Measurements from ENCODE around the gene CENPP.

Gene CENPP

GRCh38 chr9:92315456-92315855 is 10.3 kb upstream of the CENPP start:
- no peak for DNase-seq

GRCh38 chr9:92324431-92324830 is 1.3 kb upstream of the CENPP start:
- no peak for DNase-seq

DNA sequence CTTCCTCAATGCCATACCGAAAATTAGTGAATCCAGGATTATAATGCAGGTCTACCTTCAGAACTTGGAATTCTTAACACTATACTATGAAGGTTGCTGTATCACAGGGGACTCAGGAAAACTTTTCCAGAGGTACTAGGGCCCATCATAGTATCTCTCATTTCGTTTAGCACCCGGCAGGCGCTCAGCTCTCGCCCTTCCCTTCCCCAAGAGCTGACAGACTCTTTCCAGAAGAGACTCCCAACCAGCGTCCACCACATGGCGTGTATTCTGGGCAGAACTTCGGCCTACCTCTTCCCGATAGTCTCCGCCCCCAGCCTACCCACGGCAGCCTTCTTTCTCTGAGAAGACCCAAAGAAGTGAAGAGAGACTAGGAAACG is 874 bp upstream of the CENPP start:
- DNase-seq: no peak

GRCh38 chr9:92325991-92326500 is 293 bp downstream of the CENPP start:
- no peak for DNase-seq

GRCh38 chr9:92327283-92327850 is 1.6 kb downstream of the CENPP start:
- no peak for DNase-seq

DNA sequence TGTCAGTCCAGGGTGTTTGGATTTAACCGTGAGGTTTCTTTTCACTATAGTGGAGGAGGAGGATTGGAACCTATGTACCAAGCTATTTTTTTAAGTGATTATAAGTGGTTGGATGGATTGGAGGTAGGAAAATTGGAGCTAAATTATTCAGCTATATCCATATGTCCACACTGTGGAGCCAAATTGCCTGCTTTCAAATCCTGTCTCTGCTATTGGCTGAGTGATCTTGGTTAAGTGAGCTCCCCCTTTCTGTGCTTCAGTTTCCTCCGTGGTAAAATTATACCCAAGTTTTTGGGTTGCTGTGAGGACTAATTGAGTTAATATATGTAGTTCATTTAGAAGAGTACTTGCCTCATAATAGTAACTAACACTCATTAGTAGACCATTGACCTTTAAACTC is 2.5 kb downstream of the CENPP start:
- no peak for DNase-seq

DNA sequence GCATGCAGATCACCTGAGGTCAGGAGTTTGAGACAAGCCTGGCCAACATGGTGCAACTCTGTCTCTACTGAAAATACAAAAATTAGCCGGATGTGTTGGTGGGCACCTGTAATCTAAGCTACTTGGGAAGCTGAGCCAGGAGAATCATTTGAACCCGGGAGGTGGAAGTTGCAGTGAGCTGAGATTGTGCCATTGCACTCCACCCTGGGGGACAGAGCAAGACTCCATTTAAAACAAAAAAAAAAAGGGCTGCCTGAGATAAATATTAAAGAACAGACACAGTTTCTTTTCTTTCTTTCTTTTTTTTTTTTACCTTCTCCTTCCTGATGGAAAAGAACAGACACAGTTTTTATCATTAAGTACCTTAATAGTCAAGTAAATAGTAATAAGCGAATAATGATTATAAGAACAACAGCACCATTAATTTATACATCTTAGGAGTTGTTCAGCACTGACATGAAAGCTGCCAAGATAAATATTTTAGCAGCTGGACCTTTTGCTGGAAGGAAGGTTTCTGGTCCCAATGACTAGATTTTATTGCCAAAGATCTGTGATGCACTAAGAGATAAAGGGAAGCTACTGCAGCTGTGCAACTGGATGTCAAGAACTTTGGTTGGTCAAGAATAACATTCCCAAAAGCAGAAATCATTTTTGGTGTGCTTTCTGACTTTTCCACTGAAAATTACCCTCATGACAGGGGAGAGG is 7.0 kb downstream of the CENPP start:
- no peak for DNase-seq

DNA sequence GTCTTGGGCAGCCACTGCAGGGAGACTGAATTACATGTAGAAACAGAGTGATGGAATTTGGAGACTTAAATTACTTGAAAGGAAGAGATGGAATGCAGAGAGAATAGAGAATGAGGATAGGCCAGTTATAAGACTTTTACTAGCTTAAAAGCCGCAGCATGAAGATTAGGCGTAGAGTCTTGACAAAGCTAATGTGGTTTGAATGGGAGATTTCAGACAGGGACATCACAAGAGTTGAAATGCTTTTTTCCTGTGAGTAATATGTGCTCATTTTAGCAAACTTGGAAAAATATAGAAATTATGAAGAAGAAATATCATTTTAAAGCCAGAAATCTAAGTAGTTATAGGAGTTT is 7.5 kb downstream of the CENPP start:
- DNase-seq: no peak

DNA sequence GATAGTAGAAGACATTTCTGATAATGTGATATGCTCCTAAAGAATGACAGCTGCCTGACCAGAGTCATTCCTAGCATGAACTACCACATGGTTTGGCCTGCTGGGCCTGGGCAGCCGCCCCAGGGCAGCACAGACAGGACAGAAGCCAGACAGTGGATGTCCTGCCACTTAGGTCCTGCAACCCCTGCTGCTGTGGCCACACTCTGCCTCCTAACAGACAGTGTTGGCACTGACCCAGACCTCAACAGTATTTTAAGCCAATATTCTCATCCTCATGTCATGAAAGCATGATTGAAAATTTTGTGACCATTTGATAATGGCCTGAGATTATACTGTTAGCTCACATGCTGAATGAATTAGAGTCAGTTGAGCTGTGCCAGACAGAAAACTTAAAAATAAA is 15.8 kb downstream of the CENPP start:
- no peak for DNase-seq

- DNase-seq: no peak
Measured at GRCh38 chr9:92342825-92343488, 17.2 kb downstream of the CENPP start.

- no peak for DNase-seq
Measured at GRCh38 chr9:92345582-92345981, 19.8 kb downstream of the CENPP start.

DNA sequence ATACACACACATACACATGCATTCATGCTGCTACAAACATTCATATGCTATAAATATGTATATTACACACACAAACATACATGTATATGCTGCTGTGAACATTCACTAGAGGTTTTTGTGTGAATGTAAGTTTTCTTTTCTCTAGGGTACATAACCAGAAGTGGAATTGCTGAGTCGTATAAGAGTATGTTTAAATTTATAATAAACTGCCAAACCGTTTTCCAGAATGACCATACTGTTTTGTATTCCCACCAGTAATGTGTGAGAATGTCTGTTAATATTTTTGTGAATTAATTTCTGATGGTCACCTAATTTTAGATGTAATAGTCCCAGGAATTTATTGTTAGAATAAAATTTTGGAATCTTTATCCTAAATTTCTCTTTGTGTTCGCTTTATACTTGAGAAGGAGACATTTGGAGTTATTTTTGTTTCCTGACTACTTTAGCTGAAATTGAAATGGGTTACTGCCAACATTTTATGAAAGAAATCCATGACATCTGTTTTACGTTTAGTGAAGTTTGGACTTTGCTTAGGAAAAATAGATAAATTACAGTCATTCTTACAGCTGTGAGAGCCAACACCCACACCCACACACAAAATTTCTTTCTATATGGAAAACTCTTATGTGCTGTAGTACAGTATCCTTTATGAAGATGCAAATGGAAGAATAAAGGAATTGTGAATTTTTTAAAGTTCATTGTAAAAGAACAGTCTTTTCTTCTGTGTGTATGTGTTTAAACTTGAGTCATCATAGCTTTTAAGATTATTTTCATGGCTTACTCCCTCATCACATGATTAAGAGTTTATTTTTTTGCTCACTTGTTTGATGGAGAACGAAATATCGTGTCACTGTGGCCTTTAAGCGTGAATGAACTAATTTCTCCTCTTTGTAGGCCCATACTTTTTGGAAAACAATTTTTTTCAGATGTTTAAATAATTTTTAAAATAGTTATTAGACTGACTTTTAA is 24.3 kb downstream of the CENPP start:
- DNase-seq: no peak

DNA sequence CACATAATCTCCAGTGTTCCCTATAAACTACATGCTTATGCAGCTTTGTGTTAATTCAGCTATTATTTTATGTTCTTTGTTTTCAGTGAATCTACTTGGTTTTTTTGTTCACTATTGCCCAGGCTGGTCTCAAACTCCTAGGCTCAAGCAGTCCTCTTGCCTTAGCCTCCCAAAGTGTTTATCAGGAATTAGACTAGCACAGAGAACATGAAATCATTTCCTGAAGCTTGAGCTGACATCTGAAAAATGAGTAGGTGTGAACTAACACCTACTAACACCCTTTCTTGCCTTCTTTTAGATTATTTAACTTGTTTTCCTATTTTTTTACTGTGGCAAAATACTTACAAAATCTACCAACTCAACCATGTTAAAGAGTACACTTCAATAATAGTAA is 25.0 kb downstream of the CENPP start:
- no peak for DNase-seq

- DNase-seq: no peak
Measured at GRCh38 chr9:92353051-92353450, 27.3 kb downstream of the CENPP start.

- DNase-seq: no peak
Measured at GRCh38 chr9:92359394-92359995, 33.7 kb downstream of the CENPP start.

DNA sequence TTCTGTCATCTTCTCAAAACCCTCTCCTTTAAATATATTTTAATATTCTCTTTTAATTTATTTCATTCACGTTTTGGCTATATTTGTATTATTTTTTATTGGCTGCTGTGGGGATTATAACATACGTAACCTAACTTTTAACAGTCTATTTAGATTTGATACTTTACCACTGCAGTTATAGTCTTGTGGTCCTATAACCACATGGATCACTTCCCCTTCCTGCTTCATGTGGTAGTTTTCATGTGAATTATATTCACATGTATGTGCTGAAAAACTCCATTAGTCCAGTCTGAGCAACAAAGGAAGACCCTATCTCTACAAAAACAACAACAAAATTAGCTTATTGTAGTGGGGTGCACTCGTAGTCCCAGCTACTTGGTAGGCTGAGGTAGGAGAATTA is 34.3 kb downstream of the CENPP start:
- no peak for DNase-seq

DNA sequence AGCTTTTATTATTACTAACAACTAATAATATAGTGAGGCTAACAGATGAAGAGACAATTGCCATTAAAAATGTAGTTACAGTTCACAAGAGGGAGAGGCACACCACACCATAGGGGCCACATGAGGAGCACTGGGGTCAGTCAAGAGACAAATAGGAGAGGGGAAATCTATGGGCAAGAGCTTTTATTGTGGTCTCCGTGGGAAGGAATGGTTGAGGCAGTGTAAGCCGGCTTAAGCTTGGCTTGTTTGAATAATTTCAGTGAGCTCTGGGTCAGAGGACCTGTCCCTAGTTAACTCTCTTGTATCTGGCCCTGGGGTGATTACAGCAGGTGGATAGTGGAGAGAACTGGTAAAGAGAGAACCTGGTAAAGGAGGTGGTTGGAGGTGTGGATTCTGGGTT is 43.3 kb downstream of the CENPP start:
- no peak for DNase-seq

DNA sequence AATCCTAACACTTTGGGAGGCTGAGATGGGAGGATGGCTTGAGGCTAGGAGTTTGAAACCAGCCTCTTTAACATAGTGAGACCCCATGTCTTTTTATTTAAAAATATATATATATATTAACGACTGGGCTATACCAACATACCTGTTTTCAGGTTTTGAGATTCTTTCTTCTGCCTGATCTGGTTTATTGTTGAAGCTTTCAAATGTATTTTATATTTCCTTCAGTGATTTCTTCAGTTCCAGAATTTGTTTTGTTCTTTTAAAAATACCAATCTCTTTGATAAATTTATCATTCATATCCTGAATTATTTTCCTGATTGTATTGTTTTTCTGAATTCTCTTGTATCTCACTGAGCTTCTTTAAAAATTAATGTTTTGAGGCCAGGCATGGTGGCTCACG is 47.4 kb downstream of the CENPP start:
- no peak for DNase-seq

- DNase-seq: no peak
Measured at GRCh38 chr9:92377876-92378275, 52.1 kb downstream of the CENPP start.

DNA sequence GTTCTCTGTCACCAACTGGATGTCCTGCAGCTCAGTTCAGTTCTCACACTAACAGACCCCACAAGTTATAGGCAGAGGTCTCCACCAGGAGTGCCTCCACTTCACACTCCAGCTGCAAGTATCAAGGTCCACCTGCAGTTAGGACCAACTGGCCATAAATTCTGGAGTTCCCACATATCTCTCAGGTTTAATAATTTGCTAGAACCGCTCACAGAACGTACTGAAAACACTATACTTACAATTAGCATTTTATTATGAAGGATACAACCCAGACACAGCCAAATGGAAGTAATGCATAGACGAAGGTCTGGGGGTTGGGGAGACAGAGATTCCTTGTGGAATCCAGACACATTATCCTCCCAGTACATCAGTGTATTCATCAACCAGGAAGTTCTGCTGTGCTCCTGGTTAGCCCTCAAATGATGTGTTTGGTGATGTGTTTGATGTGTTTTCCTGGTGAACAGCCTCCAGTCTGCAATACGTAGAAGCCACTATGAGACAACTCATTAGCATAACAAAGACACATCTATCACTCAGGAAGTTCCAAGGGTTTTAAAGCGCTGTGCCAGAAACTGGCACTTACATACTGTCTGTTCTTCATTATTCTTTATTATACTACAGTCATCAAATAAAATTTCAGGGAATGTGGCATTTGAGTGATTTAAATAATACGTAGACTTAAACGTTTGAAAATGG is 53.3 kb downstream of the CENPP start:
- no peak for DNase-seq

GRCh38 chr9:92380603-92381002 is 54.9 kb downstream of the CENPP start:
- no peak for DNase-seq

DNA sequence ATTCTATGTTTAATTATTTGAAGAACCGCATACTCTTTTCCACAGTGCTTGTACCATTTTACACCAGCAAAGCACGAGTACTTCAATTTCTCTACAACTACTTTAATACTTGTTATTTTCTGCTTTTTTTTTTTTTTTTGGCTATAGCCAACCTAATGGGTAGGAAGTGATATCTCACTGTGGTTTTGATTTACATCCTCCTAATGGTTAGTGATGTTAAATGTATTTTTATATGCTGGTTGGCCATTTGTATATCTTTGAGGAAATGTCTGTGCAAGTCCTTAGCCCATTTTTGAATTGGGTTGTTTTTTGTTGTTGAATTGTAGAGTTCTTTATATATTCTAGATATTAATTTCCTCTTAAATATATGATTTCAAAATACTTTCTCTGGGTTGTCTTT is 56.0 kb downstream of the CENPP start:
- no peak for DNase-seq

All from stimulated activated CD4-positive, alpha-beta T cell treated with anti-CD3 and anti-CD28 coated beads, Interleukin-4, amount 100 ng/mL, for 24 hours (primary cell).